ENCODE results near the gene EXTL2.

- TF ChIP-seq CTCF (IDR thresholded peaks at IDR 0.05) (no peak), REST (IDR thresholded peaks at IDR 0.05; ENCODE audit: insufficient read depth in 1 of 2, low read depth in 2 of 2, low read length in 1 of 2) (no peak), POLR2AphosphoS5 (IDR thresholded peaks at IDR 0.05; ENCODE audit: low read depth, low read length) (no peak)
Measured at GRCh38 chr1:100896481-100896982, 1.9 kb upstream of the EXTL2 start.

Measured in Panc1 (cell line).